ENCODE data around the gene STAT3. TPM values are rescaled to one million over a fixed set of nuclear protein-coding genes. Genes with fewer than 3 reads are reported as not detected.

Gene STAT3
- total RNA-seq, 1 experiment from 2014 or later = 60.5 TPM

DNA sequence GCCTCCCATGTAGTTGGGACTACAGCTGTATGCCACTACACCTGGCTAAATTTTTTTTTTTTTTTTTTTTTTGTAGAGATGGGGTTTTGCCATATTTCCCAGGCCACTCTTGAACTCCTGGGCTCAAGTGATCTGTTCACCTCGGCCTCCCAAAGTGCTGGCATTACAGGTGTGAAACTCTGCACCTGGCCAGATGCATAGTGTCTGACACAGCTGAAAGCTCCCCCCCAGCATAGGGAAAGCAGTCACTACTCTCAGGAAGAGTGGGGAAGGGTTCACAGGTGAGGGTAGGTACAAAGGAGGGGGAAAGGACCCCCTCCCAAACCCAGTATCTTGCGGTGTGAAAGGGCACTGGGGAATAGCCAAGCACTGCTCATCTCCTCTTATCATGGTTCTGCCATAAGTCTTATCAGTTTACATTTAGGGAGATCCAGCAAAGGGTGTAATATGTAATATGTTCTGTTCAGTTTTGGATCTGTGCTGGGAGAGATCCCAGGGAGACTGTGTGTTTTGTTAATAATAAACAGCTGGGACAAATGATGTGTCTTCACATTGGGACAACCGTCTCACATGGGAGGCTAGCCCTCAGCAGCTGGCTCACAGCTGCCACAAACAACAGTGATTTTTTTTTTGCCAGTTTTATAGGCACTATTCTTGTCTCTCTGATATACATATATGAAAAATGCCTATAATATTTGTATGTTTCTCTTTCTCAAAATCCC lies 41.6 kb upstream of the STAT3 start:
- ChIA-PET POLR2A (ENCODE audit: low non-redundant PET) (no interaction called here), CTCF (no interaction called here)
- no TSS peak for BruUV-seq (replicated peaks)
- intact Hi-C loops (cut with micrococcal nuclease; ENCODE audit: unreplicated experiment) = no loop called here
- H3K27ac ChIP-seq (ENCODE audit: low read depth, low read length, poor library complexity, severe bottlenecking) = no peak overlapping the region
- no peak for DNase-seq (ENCODE audit: low spot score)
- no peaks in the 10 kb centered on the region for H3K9me3 ChIP-seq (ENCODE audit: low read depth, low read length, poor library complexity, severe bottlenecking)
- no peak overlapping the region for H3K4me3 ChIP-seq (ENCODE audit: low read depth, low read length, poor library complexity, severe bottlenecking)
- TF ChIP-seq CTCF (conservative IDR thresholded peaks at IDR 0.05; ENCODE audit: low read depth, low read length) (no peak), EZH2 (IDR thresholded peaks at IDR 0.05; ENCODE audit: borderline replicate concordance, low read depth, low read length, poor library complexity, severe bottlenecking) (no peak)
- H3K27me3 ChIP-seq (replicated peaks; ENCODE audit: insufficient read depth, low read depth, low read length, poor library complexity) = no peaks in the 10 kb centered on the region
- H3K4me1 ChIP-seq (ENCODE audit: insufficient read depth, low read length, poor library complexity, severe bottlenecking) = no peaks in the 10 kb centered on the region
- no peaks in the 10 kb centered on the region for H3K36me3 ChIP-seq (ENCODE audit: insufficient read depth, low read length, poor library complexity, severe bottlenecking)

DNA sequence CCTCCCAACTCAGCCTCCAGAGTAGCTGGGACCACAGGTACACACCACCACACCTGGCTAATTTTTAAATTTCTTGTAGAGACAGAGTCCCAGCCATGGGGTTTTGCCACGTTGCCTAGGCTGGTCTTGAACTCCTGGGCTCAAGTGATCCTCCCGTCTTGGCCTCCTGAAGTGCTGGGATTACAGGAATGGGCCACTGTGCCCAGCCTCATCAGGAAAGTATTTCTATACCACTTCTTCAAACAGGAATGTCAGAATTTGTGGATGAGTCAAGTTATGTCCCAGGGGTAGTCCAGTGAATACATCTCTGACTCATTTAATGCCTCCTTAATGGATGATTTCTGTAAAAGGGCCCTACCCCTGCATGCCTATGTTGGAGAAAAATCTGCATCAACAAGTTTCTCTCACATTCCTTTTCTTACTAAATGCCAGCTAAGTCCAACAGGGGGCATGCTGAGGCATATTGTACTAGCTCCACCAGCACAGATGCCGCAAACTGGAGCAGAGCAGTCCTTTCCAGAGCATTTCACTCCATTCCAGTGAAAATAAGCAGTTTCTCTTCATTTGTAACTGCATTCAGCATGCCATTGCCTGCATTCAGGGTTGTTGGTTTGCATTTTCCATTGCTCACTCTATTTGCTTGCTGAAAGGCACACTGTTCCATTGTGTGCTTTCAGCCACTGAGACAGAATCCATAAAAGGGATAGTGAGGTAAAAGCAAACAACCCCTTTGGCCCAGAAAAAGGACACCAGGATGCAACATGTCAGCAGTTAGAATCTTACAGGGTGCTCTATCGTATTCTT lies 40.1 kb upstream of the STAT3 start:
- Histone ChIP-seq H3K4me1 (ENCODE audit: insufficient read depth, low read length, poor library complexity, severe bottlenecking) (no peaks in the 10 kb centered on the region), H3K9me3 (ENCODE audit: low read depth, low read length, poor library complexity, severe bottlenecking) (no peaks in the 10 kb centered on the region), H3K27me3 (replicated peaks; ENCODE audit: insufficient read depth, low read depth, low read length, poor library complexity) (no peaks in the 10 kb centered on the region), H3K36me3 (ENCODE audit: insufficient read depth, low read length, poor library complexity, severe bottlenecking) (no peaks in the 10 kb centered on the region), H3K27ac (ENCODE audit: low read depth, low read length, poor library complexity, severe bottlenecking) (no peak overlapping the region), H3K4me3 (ENCODE audit: low read depth, low read length, poor library complexity, severe bottlenecking) (no peak overlapping the region)
- TF ChIP-seq EZH2 (IDR thresholded peaks at IDR 0.05; ENCODE audit: borderline replicate concordance, low read depth, low read length, poor library complexity, severe bottlenecking) (no peak), CTCF (conservative IDR thresholded peaks at IDR 0.05; ENCODE audit: low read depth, low read length) (peak; percentile 60)
- intact Hi-C loops (cut with micrococcal nuclease; ENCODE audit: unreplicated experiment) = loop anchor here (1.0 kb wide), 1 partner anchor 89 kb away; no protein-coding TSS in a partner anchor
- BruUV-seq (replicated peaks) = no TSS peak
- peak; percentile 83 for DNase-seq (ENCODE audit: low spot score)
- POLR2A ChIA-PET (ENCODE audit: low non-redundant PET) = no interaction called here
- CTCF ChIA-PET = interaction anchor here (0.7 to 1.0 kb wide), 2 partner anchors 99 to 214 kb away, joined by 3 to 4 read pairs; no protein-coding TSS in a partner anchor

- CTCF ChIA-PET = no interaction called here
- Histone ChIP-seq H3K27me3 (replicated peaks; ENCODE audit: insufficient read depth, low read depth, low read length, poor library complexity) (no peaks in the 10 kb centered on the region), H3K4me3 (ENCODE audit: low read depth, low read length, poor library complexity, severe bottlenecking) (no peak overlapping the region), H3K4me1 (ENCODE audit: insufficient read depth, low read length, poor library complexity, severe bottlenecking) (no peaks in the 10 kb centered on the region), H3K27ac (ENCODE audit: low read depth, low read length, poor library complexity, severe bottlenecking) (no peak overlapping the region), H3K36me3 (ENCODE audit: insufficient read depth, low read length, poor library complexity, severe bottlenecking) (no peaks in the 10 kb centered on the region), H3K9me3 (ENCODE audit: low read depth, low read length, poor library complexity, severe bottlenecking) (no peaks in the 10 kb centered on the region)
- POLR2A ChIA-PET (ENCODE audit: low non-redundant PET) = no interaction called here
- no peak for DNase-seq (ENCODE audit: low spot score)
- BruUV-seq (replicated peaks) = no TSS peak
- TF ChIP-seq CTCF (conservative IDR thresholded peaks at IDR 0.05; ENCODE audit: low read depth, low read length) (no peak), EZH2 (IDR thresholded peaks at IDR 0.05; ENCODE audit: borderline replicate concordance, low read depth, low read length, poor library complexity, severe bottlenecking) (no peak)
- intact Hi-C loops (cut with micrococcal nuclease; ENCODE audit: unreplicated experiment) = no loop called here
Observed at GRCh38 chr17:42424991-42425610, 36.9 kb upstream of the STAT3 start.

Measured in A673 (cell line).